ENCODE data around the gene TEDC2. TPM values are rescaled to one million over a fixed set of nuclear protein-coding genes. Genes with fewer than 3 reads are reported as not detected.

The TEDC2 gene
- total RNA-seq, 4 donors from 2014 or later: 0.64 to 1.9 (median 1.8) TPM

DNA sequence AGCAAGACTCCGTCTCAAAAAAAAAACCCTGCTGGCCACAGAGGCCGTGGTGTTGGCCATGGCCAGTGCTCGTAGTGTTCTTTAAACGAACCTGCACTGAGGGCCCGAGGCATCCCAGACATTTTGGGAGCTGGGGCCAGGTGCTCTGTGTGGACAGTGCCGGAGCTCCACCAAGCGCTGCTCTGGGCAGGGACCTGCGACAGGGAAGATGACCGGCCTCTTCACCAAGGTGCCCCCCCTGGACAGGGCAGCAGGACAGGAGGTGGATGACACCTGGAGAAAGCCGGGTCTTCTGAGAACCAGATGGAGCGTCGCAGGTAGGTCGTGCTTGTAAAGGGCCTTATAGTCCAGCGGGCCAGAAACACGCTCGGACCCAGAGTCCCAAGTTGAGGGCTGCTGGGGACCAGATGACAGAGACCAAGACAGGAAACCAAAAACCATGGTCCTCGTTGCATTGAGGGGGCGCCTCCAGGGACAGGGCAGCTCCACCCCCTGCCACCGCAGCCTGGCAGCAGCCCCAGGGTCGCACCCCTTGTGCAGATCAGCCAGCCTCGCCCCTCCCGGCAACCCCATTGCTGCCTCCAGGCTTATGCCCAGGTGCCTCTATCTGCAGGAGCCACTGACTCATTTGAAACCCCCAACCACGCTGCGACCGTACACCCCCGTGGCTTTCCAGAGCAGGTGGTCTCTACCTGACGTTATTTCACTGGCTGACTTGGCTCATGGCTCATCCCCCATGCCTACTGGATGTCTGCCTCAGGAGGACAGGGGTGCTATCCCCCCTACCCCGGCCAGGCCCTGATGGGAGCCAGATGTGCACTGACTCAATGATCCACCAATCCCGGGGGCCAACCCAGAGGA, 7.0 kb downstream of the TEDC2 start:
- TF ChIP-seq POLR2A (IDR thresholded peaks at IDR 0.05): no peak
- intact Hi-C loops (cut with DNase I; ENCODE audit: low total_unique reads): no loop called here
- 70 to 77% methylated on average over 22 to 27 of the region's 29 CpGs for WGBS, 2 donors
- no peak for DNase-seq (ENCODE audit: low spot score in 2 of 2)
- H3K4me3 ChIP-seq (ENCODE audit: low read depth, poor library complexity, severe bottlenecking): no peak overlapping the region

DNA sequence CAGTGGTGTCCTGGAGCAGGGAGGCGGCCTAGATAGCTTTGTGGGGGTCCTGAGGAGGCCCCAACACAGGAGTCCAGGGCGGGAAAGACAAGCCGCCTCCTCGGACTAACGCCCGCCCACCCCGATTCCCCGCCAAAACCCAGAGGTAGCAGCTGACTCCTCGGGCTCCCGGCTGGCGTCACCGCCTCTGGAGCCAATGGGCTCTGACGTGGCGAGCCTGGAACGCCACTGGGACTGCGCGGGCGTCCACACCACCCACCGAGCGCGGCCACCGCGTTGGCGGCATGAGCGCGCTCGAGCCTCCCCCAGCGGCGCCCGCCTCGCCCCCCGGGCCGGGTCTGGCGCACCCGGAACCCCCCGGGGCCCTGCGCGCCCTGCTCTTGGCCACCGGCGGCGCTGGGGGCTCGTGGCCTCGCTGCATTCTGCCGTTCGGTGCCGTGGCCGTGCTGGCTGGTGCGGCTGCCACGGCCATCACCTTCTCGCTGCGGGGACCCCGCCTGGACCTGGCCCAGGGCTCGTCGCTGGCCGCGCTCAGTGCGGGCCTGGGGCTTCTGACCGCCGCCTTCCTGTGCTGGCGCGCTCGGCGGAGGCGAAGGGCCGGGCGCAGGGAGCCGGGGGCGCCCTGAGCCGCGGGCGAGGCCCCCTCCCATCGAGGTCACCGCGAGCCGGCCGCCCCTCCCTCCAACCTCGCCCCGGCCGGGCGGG, 7.8 kb downstream of the TEDC2 start:
- DNase-seq (ENCODE audit: low spot score in 2 of 2): peak; percentile 47 to 97
- TF ChIP-seq POLR2A (IDR thresholded peaks at IDR 0.05): no peak
- TF ChIP-seq, protein P1, sequence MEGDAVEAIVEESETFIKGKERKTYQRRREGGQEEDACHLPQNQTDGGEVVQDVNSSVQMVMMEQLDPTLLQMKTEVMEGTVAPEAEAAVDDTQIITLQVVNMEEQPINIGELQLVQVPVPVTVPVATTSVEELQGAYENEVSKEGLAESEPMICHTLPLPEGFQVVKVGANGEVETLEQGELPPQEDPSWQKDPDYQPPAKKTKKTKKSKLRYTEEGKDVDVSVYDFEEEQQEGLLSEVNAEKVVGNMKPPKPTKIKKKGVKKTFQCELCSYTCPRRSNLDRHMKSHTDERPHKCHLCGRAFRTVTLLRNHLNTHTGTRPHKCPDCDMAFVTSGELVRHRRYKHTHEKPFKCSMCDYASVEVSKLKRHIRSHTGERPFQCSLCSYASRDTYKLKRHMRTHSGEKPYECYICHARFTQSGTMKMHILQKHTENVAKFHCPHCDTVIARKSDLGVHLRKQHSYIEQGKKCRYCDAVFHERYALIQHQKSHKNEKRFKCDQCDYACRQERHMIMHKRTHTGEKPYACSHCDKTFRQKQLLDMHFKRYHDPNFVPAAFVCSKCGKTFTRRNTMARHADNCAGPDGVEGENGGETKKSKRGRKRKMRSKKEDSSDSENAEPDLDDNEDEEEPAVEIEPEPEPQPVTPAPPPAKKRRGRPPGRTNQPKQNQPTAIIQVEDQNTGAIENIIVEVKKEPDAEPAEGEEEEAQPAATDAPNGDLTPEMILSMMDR (IDR thresholded peaks at IDR 0.05): no peak
- peak overlapping the region; percentile 22 for H3K4me3 ChIP-seq (ENCODE audit: low read depth, poor library complexity, severe bottlenecking)
- 0 to 2% methylated on average over 12 to 55 of the region's 80 CpGs for WGBS, 2 donors
- intact Hi-C loops (cut with DNase I; ENCODE audit: low total_unique reads): no loop called here

DNA sequence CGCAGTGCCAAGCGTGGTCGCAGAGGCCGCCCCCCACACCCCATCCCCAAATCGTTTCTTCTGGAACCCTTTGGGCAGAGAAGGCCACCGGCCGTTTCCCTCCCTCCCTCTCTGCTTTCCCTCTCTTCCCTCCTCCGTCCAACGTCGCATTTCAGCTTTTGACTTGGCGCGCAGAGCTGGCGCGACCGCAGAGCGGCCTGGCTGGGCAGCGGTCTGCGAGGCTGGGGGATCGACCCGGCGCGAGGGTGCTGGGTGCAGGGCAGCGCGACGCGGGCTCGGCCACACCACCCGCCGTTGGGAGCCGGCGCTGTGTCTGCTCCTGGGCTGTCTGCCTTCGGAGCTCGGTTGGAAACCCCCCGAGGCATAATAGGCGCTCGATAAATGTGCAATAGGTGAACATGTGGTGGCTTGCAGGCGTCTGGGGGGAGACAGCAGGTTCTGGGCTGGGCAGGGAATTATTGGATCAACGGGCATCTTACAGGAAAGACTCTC, 8.4 kb downstream of the TEDC2 start:
- H3K4me3 ChIP-seq (ENCODE audit: low read depth, poor library complexity, severe bottlenecking): peak overlapping the region; percentile 22
- no peak for DNase-seq (ENCODE audit: low spot score in 2 of 2)
- TF ChIP-seq, protein P1 (IDR thresholded peaks at IDR 0.05): no peak
- TF ChIP-seq POLR2A (IDR thresholded peaks at IDR 0.05): no peak
- 0 to 3% methylated on average over 10 to 23 of the region's 38 CpGs for WGBS, 2 donors
- intact Hi-C loops (cut with DNase I; ENCODE audit: low total_unique reads): no loop called here

DNA sequence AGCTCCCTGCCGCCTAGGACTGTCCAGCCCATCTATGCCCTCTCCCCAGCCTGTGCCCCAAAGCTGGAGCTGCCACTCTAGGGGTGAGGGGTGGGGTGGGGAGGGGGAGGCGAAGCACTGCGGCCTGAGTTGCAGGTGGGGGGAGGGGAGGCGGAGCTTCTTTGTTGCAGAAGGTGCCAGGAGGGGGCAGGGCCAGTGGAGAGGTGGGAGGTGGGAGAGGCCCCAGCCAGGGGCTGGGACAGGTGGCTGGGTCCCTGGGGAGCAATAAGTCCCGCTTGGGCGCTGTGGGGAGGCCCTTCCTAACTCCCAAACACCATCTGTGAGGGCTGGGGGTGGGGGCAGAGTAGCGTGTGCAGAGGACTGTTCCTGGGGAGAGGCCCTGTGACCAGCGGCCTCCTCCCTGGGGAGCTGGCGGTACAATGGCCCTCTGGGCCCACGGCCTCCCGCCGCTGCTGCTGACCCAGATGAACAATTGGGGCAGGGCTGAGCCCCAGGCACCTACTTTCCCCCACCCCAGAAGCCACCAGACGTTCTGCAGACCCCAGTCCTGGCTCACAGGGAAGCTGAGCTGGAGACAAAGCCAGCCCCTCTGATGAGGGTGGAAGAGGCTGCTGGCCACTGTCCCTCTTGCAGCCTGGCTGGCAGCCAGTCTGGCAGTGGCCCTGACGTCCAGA, 9.0 kb downstream of the TEDC2 start:
- no peak for DNase-seq (ENCODE audit: low spot score in 2 of 2)
- TF ChIP-seq, protein P1 (IDR thresholded peaks at IDR 0.05): no peak
- intact Hi-C loops (cut with DNase I; ENCODE audit: low total_unique reads): no loop called here
- WGBS, 2 donors: 17 to 18% methylated on average over 11 to 12 of the region's 14 CpGs
- H3K4me3 ChIP-seq (ENCODE audit: low read depth, poor library complexity, severe bottlenecking): no peak overlapping the region

DNA sequence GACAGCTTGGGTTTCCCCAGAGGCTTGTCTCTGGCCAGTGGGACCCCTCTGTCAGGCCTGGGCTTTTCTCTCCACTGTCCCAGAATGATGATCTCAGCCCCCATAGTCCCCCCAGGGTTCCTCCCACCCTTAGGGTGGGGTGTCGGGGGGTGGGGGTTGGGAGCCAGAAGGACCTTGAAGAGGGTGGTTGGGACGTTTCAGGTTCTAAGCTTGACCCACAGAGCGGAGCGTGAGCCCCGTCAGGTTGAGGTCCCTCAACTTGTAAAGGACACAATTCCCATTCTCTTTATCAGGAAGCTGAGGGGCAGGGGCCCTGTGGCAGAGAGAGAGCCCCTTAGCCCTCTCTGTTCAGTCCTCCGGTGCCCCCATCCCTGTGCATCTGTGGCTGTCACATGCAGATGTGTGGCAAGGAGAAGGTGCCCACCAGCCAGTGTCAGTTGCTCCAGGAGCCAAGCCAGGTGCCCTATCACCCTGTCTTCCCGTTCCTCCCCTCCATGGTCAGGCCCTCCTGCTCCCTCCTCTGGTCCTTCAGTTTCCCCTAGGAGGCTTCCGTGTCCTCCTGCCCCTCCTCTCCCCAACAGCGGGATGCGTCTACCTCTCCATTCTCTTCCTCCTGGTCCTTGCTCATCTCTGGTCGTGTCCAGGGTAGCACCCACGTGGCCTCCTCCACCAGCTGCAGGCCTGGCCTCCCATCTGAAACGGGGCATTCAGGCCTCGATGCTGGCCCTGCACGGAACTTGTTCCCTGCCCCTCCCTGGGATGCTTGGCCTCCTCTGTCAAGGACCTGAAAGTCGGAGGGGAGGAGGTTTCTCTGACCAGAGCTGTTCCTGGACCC, 9.7 kb downstream of the TEDC2 start:
- no peak overlapping the region for H3K4me3 ChIP-seq (ENCODE audit: low read depth, poor library complexity, severe bottlenecking)
- WGBS, 2 donors: 42 to 61% methylated on average over 12 to 16 of the region's 16 CpGs
- intact Hi-C loops (cut with DNase I; ENCODE audit: low total_unique reads): no loop called here
- TF ChIP-seq, protein P1 (IDR thresholded peaks at IDR 0.05): no peak
- no peak for TF ChIP-seq POLR2A (IDR thresholded peaks at IDR 0.05)
- DNase-seq (ENCODE audit: low spot score in 2 of 2): no peak
